ENCODE data around the gene VAT1L.

DNA sequence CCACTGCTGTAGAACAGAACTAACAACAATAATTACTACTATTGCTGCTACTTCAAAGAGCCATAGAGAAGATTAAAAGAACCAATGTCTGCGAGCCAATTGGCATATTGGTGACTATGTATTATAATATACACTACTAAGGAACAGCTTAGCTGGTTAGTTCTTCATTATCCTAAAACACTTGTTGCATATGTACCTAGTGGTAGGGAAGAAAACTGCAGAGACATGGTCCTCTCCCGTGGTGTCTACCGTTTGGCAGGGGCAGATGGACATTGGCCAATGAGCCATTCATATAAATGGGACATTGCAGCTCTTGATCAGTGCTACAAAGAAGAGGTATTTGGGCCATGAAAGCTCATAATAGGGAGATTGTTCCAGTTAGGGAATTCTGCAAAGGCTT lies 187.6 kb downstream of the VAT1L start:
- TF ChIP-seq, protein P1, sequence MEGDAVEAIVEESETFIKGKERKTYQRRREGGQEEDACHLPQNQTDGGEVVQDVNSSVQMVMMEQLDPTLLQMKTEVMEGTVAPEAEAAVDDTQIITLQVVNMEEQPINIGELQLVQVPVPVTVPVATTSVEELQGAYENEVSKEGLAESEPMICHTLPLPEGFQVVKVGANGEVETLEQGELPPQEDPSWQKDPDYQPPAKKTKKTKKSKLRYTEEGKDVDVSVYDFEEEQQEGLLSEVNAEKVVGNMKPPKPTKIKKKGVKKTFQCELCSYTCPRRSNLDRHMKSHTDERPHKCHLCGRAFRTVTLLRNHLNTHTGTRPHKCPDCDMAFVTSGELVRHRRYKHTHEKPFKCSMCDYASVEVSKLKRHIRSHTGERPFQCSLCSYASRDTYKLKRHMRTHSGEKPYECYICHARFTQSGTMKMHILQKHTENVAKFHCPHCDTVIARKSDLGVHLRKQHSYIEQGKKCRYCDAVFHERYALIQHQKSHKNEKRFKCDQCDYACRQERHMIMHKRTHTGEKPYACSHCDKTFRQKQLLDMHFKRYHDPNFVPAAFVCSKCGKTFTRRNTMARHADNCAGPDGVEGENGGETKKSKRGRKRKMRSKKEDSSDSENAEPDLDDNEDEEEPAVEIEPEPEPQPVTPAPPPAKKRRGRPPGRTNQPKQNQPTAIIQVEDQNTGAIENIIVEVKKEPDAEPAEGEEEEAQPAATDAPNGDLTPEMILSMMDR (IDR thresholded peaks at IDR 0.05), result no peak
- TF ChIP-seq EP300 (IDR thresholded peaks at IDR 0.05), result no peak
- no peak for TF ChIP-seq POLR2AphosphoS5 (IDR thresholded peaks at IDR 0.05)
